K562 (cell line): ENCODE data around the gene MYO10. TPM values are rescaled to one million over a fixed set of nuclear protein-coding genes. Genes with fewer than 3 reads are reported as not detected.

ENCODE experiments used
- CUX1 ChIP-seq: fragments of 200-800 bp; sonication (Bioruptor generic); IDR thresholded peaks from 2 replicates; pipeline ENCODE4 v1.6.1; 2016; ENCODE audit warnings: missing genetic modification characterization, missing compliant biosample characterization
- DLX4 ChIP-seq: fragments of 250-450 bp; sonication (Bioruptor Pico); IDR thresholded peaks from 2 replicates; pipeline ENCODE4 v1.6.1; 2021; ENCODE audit warnings: mild to moderate bottlenecking
- FOS ChIP-seq: IDR thresholded peaks from 3 replicates; pipeline ENCODE4 v1.6.1; 2011; ENCODE audit not compliant: insufficient read length; ENCODE audit errors: extremely low read depth
- GTF2B ChIP-seq: IDR thresholded peaks from 2 replicates; pipeline ENCODE4 v1.6.1; 2011; ENCODE audit not compliant: insufficient read length; ENCODE audit errors: extremely low read depth
- THRA ChIP-seq: fragments of 450-650 bp; IDR thresholded peaks from 2 replicates; pipeline ENCODE4 v1.6.1; 2017; ENCODE audit warnings: mild to moderate bottlenecking, moderate library complexity
- ZNF507 ChIP-seq: conservative IDR thresholded peaks from 2 replicates; pipeline ENCODE4 v1.6.1; 2017; ENCODE audit warnings: missing genetic modification characterization, missing compliant biosample characterization
- ZNF551 ChIP-seq: fragments of 250-450 bp; sonication (Bioruptor Pico); IDR thresholded peaks from 2 replicates; pipeline ENCODE4 v1.5.0; 2021; ENCODE audit warnings: mild to moderate bottlenecking, moderate library complexity
- polyA plus RNA-seq, 8 experiments: library from polyadenylated mRNA; depleted of rRNA in 4 of 8; stranded (reverse) in 5 of 8; unstranded in 3 of 8; fragments of >200 nt; fragmentation: Nextera tagmentation in 2 of 8; fragmentation: Illumina TruSeq in 1 of 8; extraction: Ambion mirVana in 2 of 8; extraction: Trizol in 1 of 8; gene quantifications; 2 replicates each; pipeline versions ENCODE4 v1.2.1 to v1.2.3, GENCODE V29; 2011 to 2014; ENCODE audit warnings: inconsistent platforms in 1 of 8, missing spikeins in 1 of 8
- total RNA-seq, 7 experiments: library from RNA; depleted of rRNA in 6 of 7; stranded (reverse); fragments of >200 nt in 6 of 7; fragmentation: Illumina TruSeq in 2 of 7; extraction: Trizol in 2 of 7; gene quantifications; 2 replicates each; pipeline versions ENCODE4 v1.2.1 to v1.2.3, GENCODE V29; 2011 to 2021; ENCODE audit warnings: low replicate concordance in 1 of 7

MYO10 gene
- total and polyA plus RNA-seq, 9 of the 15 experiments (the other 6 are each of a cell fraction or from before 2014, with no cell fraction given), result 0.04 to 0.24 TPM; not detected in 7

- TF ChIP-seq ZNF551 (CRISPR knock-in tag), result no peak
- no peak for TF ChIP-seq CUX1 (CRISPR knock-in tag)
- TF ChIP-seq THRA, result no peak
- no peak for TF ChIP-seq GTF2B
- TF ChIP-seq DLX4, result no peak
- TF ChIP-seq FOS, result no peak
- no peak for TF ChIP-seq ZNF507 (tag)
These were observed 93.2 kb downstream of the MYO10 start (continued) for GRCh38 chr5:16842896-16843295.
